HepG2 (cell line): ENCODE data around the gene CAPN11. TPM values are rescaled to one million over a fixed set of nuclear protein-coding genes. Genes with fewer than 3 reads are reported as not detected.

Source experiments
- AFF4 ChIP-seq: sonication (generic); formaldehyde crosslinking; IDR thresholded peaks from 2 replicates; pipeline ENCODE4 v1.4.0; 2020; ENCODE audit warnings: missing genetic modification reagents
- ELF3 ChIP-seq: IDR thresholded peaks from 2 replicates; pipeline ENCODE4 v1.6.1; 2016; ENCODE audit warnings: missing genetic modification reagents, missing compliant biosample characterization
- FLYWCH1 ChIP-seq: sonication (generic); formaldehyde crosslinking; IDR thresholded peaks from 2 replicates; pipeline ENCODE4 v1.8.1; 2023; ENCODE audit warnings: mild to moderate bottlenecking, missing genetic modification reagents
- GTF3A ChIP-seq: sonication (generic); formaldehyde crosslinking; conservative IDR thresholded peaks from 2 replicates; pipeline ENCODE4 v1.4.0; 2020; ENCODE audit warnings: mild to moderate bottlenecking, missing genetic modification reagents
- HNRNPUL1 ChIP-seq: fragments of 200-400 bp; formaldehyde crosslinking; IDR thresholded peaks from 2 replicates; pipeline ENCODE4 v1.6.1; 2017; ENCODE audit warnings: low read depth, mild to moderate bottlenecking, low read length, moderate library complexity
- MTA3 ChIP-seq: sonication (generic); formaldehyde crosslinking; IDR thresholded peaks from 2 replicates; pipeline ENCODE4 v1.4.0; 2020; ENCODE audit warnings: missing genetic modification reagents
- NFAT5 ChIP-seq: sonication (generic); formaldehyde crosslinking; IDR thresholded peaks from 2 replicates; pipeline ENCODE4 v1.4.0; 2020; ENCODE audit warnings: missing genetic modification reagents
- STAT5B ChIP-seq: sonication (generic); formaldehyde crosslinking; IDR thresholded peaks from 2 replicates; pipeline ENCODE4 v1.4.0; 2020; ENCODE audit warnings: missing genetic modification reagents
- ZBTB4 ChIP-seq: sonication (generic); formaldehyde crosslinking; IDR thresholded peaks from 2 replicates; pipeline ENCODE4 v1.4.0; 2020; ENCODE audit warnings: missing genetic modification reagents, mild to moderate bottlenecking, borderline replicate concordance
- ZFAT ChIP-seq: sonication (generic); formaldehyde crosslinking; conservative IDR thresholded peaks from 2 replicates; pipeline ENCODE4 v1.8.1; 2023; ENCODE audit warnings: missing genetic modification reagents, inconsistent platforms
- ZIK1 ChIP-seq: sonication (generic); formaldehyde crosslinking; IDR thresholded peaks from 2 replicates; pipeline ENCODE4 v1.5.0; 2020; ENCODE audit warnings: mild to moderate bottlenecking, low read depth, missing genetic modification reagents, borderline replicate concordance
- ZNF124 ChIP-seq: sonication (generic); formaldehyde crosslinking; IDR thresholded peaks from 2 replicates; pipeline ENCODE4 v1.4.0; 2020; ENCODE audit warnings: missing genetic modification reagents
- ZNF143 ChIP-seq: sonication (generic); formaldehyde crosslinking; IDR thresholded peaks from 2 replicates; pipeline ENCODE4 v1.4.0; 2020; ENCODE audit warnings: missing genetic modification reagents
- ZNF747 ChIP-seq: sonication (generic); formaldehyde crosslinking; IDR thresholded peaks from 2 replicates; pipeline ENCODE4 v1.8.1; 2023; ENCODE audit warnings: missing genetic modification reagents, mild to moderate bottlenecking, borderline replicate concordance
- polyA plus RNA-seq, 8 experiments: library from polyadenylated mRNA; depleted of rRNA in 3 of 8; stranded (reverse) in 7 of 8; unstranded in 1 of 8; fragments of >200 nt; fragmentation: Illumina TruSeq in 4 of 8; extraction: Trizol in 4 of 8; gene quantifications; 2 replicates each; pipeline versions ENCODE4 v1.2.1 to v1.2.3, GENCODE V29; 2011 to 2016; ENCODE audit warnings: low read depth in 4 of 8, missing spikeins in 1 of 8, mixed read lengths in 1 of 8; ENCODE audit not compliant: insufficient read depth in 1 of 8
- total RNA-seq, 5 experiments: library from RNA; depleted of rRNA; stranded (reverse); fragments of >200 nt; fragmentation: Illumina TruSeq; extraction: Trizol; gene quantifications; 2 replicates each; pipeline ENCODE4 v1.2.3, GENCODE V29; 2016; ENCODE audit warnings: low read depth in 1 of 5
- TF ChIP-seq, protein P1 (sequence below): IDR thresholded peaks from 2 replicates; pipeline ENCODE4 v1.6.1; 2016; ENCODE audit warnings: low read depth

CAPN11 gene
- total and polyA plus RNA-seq, 2 of the 13 experiments (the other 11 are each of a cell fraction or from before 2014, with no cell fraction given) = 0.07 to 0.11 TPM

- TF ChIP-seq ZBTB4 (CRISPR knock-in tag) = peak; percentile 91; the same call in 1 of the 2 replicates
- TF ChIP-seq NFAT5 = no peak
- TF ChIP-seq STAT5B = no peak
- no peak for TF ChIP-seq ZIK1 (CRISPR knock-in tag)
- TF ChIP-seq FLYWCH1 (CRISPR knock-in tag) = peak; percentile 67; the same call in 1 of the 2 replicates
- peak; percentile 35; the same call in 1 of the 2 replicates for TF ChIP-seq ZNF143 (CRISPR knock-in tag)
- TF ChIP-seq MTA3 (CRISPR knock-in tag) = no peak
- no peak for TF ChIP-seq GTF3A
- TF ChIP-seq ZNF124 (CRISPR knock-in tag) = 0 out of 2 replicates have a peak, but pooled peaks have one; percentile 49
- no peak for TF ChIP-seq ZFAT (CRISPR knock-in tag)
- 0 out of 2 replicates have a peak, but pooled peaks have one; percentile 38 for TF ChIP-seq ELF3 (CRISPR knock-in tag)
- no peak for TF ChIP-seq AFF4 (CRISPR knock-in tag)
- TF ChIP-seq, protein P1, sequence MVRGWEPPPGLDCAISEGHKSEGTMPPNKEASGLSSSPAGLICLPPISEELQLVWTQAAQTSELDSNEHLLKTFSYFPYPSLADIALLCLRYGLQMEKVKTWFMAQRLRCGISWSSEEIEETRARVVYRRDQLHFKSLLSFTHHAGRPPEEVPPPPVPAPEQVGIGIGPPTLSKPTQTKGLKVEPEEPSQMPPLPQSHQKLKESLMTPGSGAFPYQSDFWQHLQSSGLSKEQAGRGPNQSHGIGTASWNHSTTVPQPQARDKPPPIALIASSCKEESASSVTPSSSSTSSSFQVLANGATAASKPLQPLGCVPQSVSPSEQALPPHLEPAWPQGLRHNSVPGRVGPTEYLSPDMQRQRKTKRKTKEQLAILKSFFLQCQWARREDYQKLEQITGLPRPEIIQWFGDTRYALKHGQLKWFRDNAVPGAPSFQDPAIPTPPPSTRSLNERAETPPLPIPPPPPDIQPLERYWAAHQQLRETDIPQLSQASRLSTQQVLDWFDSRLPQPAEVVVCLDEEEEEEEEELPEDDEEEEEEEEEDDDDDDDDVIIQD (CRISPR knock-in tag) = peak; percentile 15; the same call in 1 of the 2 replicates
- TF ChIP-seq HNRNPUL1 = no peak
- TF ChIP-seq ZNF747 (CRISPR knock-in tag) = peak; percentile 39; the same call in 1 of the 2 replicates
These were observed 62.8 kb downstream of the CAPN11 start (continued) for GRCh38 chr6:44221291-44221960.
